GM19023 (cell line): ENCODE data around the gene RAP1GAP.

Experiments used
- ATAC-seq: cut with Tn5 transposase; IDR thresholded peaks from one replicate; pipeline ENCODE4 v1.9.1; 2021; ENCODE audit warnings: mild to moderate bottlenecking, moderate library complexity; ENCODE audit not compliant: unreplicated experiment

RAP1GAP gene

GRCh38 chr1:21630571-21631343 is 38.4 kb downstream of the RAP1GAP start:
- no peak for ATAC-seq

- no peak for ATAC-seq
These were observed 39.2 kb downstream of the RAP1GAP start for GRCh38 chr1:21629971-21630370.

GRCh38 chr1:21628798-21629393 is 40.3 kb downstream of the RAP1GAP start:
- no peak for ATAC-seq

GRCh38 chr1:21626921-21627339 is 42.2 kb downstream of the RAP1GAP start:
- ATAC-seq: no peak

- ATAC-seq: no peak
These were observed 43.6 kb downstream of the RAP1GAP start for GRCh38 chr1:21625390-21626190.

- no peak for ATAC-seq
These were observed 44.4 kb downstream of the RAP1GAP start for GRCh38 chr1:21624571-21625389.

DNA sequence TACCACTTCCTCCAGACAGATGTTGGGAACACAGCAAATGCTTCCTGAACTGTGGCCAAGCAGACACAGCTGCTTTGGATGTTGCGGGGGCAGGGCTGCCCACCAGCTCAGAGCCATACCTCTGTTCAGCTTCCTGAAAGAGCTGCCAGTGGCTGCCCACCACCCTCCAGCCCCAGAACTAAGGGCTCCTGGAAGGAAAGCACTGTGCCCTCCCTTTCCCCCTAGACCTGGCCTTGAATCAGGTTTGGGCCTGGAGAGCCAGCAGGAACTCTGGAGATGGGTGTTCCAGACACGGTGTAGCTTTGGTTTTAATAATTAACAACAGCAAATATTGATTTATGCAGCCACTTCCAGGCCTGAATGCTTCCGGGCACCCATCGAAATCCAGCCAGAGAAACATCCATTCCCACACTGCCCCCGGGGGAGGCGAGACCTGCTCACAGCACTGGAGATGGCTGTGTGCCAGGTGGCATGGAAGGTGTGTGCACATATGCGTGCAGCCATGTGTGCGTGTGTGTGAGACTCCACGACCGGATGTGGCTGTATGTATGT is 45.7 kb downstream of the RAP1GAP start:
- ATAC-seq: no peak

- ATAC-seq: no peak
These were observed 46.5 kb downstream of the RAP1GAP start for GRCh38 chr1:21622466-21623315.

GRCh38 chr1:21621761-21622436 is 47.3 kb downstream of the RAP1GAP start:
- no peak for ATAC-seq

GRCh38 chr1:21621051-21621450 is 48.1 kb downstream of the RAP1GAP start:
- ATAC-seq: no peak

DNA sequence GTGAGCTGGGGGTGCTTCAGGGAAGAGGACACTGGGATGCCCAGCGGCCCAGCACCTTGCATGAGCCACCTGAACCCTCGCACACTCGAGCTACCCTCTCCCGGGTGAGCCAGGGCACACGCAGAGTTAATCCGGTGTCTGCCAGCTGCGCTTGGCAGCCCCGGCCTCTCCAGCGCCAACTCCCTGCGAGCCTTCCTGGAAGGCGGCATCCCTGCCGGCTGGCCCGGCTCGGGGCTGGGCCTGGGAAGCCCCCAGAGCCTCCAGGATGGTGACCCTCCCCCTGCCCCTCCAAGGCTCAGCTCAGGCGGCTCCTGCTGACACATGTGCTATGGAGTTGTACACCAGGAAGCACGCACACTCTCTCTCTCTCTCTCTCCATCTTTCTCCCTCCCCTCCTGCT is 48.7 kb downstream of the RAP1GAP start:
- ATAC-seq: no peak

GRCh38 chr1:21620011-21620410 is 49.1 kb downstream of the RAP1GAP start:
- no peak for ATAC-seq

DNA sequence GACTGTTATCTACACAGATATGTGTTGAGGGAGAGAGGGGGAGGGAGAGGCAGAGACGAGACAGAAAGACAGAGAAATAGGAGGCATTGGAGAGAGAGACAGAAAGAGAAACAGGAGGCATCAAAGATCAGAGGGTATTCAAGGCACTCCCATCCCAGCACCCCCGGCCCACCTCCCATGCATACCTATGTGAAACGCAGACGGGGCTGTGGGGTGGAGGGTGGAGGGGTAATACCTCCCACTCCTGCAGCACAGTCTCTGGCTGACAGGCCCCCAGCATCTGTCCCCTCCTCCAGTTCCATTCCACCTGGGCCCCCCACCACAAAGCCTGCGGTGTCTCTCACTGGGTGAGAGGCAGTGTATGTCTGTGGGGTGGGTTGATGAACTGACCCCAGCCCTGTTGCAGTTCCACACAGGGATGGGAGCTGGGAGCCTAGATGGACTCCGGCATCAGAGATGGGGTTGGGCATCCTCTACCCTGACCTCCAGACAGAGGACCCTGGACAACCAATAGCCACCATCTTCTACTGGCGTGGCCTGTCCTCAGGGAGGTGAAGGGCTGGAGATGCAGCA is 49.7 kb downstream of the RAP1GAP start:
- ATAC-seq: no peak

DNA sequence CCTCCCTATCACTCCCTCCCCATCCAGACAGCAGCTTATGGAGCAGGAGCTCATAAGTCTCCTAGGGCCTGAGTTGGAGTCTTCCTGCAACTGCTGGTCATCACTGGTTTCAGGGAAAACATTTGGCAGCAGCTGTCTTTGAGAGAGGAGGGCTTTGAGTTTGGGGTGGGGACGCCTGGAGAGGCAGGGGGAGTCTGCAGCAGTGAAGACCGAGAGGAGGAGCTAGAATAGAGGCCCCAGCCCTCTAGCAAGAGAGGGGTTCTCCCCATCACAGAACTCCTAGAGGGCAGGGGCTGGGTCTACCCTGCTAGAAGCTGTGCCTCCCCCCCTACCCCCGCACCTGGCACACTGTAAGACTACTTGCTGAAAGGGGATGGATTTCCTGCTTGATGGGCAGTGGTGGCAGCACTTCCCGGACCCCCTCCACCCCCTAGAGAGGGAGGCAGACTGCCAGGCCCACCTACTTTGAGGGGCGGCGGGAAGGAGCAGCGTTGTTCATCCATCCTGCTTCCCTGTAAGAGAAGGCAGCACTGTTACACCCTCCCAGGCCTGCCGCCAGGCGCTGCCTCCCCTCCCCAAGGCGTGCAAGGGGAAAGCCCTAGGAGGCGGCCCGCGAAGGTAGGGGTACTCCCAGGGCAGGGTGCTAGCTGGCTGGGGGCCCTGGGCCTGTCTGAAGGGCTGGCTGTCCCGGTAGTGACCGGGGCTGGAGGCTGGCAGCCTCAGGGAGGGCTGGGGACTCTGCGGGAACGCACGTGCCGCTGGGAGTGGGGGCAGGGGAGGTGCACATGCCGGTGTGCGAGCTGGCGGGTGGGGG is 50.4 kb downstream of the RAP1GAP start:
- no peak for ATAC-seq

GRCh38 chr1:21618059-21618458 is 51.1 kb downstream of the RAP1GAP start:
- no peak for ATAC-seq

DNA sequence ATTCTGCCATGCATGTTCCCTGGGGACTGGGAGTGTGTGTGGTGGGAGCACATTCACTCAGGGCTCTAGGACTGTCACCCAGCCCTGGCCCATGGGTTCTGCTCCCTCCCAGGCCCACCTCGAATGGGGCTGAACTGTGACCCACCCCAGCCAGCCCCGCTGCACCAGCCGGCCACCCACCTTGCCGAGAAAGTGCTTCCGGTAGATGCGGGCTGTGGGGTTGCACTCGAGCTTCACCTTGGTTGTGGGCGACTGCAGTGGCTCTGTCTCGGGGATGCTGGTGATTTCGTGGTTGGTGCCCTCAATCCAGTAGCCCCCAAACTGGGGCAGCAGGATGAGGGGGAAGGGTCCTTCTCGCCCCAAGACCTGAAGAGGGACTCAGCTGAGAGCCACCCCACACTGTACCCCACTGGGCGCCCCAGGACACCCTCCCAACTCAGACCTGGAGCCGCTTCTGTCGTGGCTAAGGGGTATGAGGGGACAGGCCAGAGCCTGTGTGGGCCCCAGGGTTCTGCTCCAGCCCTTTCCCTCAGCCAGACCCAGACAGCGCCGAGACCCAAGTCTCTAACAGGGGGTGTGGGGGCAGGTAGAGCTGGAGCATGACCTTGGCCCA is 51.9 kb downstream of the RAP1GAP start:
- no peak for ATAC-seq

GRCh38 chr1:21616372-21616771 is 52.8 kb downstream of the RAP1GAP start:
- no peak for ATAC-seq
